Cardiac septum (tissue), 1 donor: ENCODE data around the gene ZCCHC17. TPM values are rescaled to one million over a fixed set of nuclear protein-coding genes. Genes with fewer than 3 reads are reported as not detected.
A peak's percentile ranks its signal among the peaks of the same experiment; 100 is the strongest.

Experiments used
- DNase-seq: peaks from one replicate; pipeline ENCODE4 v3.0.0-alpha.2; 2020; ENCODE audit warnings: low spot score
- intact Hi-C: fragments of 100-400 bp; cut with DNase I; formaldehyde crosslinking; loops from one replicate; pipeline ENCODE4 v1.14.0; 2022
- total RNA-seq: library from RNA; stranded (reverse); fragmentation: NEBNext Ultra II Directional; extraction: Animal tissue kit (Norgen Biotek cat#: 25700); gene quantifications from one replicate; pipeline ENCODE4 v1.2.1, GENCODE V29; 2021
- donor health status: DM: no; HTN: no; CAD: no.

Gene ZCCHC17
- total RNA-seq, 1 donor from 2014 or later = 12.4 TPM

DNA sequence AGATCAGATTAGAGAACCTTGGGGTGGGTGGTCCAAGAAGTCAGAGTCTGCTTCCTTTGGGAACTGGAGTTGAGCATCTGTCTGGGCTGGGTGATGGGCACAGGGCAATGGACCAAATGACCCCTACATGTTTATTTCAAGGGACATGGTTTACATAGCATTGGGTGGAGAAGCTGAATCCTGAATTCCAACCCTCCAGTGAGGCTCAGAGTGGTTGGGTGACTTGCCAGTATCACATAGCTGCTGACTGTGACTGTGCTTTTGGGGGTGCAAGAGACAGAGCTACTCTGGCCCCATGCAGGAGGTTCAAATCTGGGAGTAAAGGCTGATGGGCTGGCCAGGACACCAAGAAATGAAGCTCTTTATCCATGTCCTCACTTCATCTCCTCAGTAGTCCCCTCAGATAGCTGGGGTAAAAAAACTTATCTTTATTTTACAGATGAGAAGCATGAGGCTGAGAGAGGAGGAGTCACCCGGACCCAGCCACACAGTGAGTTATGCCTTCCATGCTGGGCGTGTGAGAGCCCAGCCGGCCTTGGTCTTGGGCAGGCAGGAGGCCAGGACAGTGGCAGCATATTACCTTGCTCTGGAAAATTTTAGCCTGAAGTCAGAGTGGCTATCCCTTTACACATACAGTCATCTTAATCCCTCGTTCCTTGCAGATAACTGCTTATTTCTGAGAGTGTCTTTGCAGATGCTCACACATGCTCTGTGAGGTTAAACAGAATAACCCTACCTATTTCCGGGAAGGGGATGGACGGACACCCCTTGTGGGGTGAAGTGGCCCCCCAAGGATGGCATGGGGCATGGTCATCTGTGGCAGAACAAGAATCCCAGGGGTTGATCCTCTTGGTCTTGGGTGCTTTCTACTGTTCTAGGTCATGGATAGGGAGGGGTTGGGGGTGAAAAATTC lies 113.4 kb downstream of the ZCCHC17 start:
- DNase-seq = no peak
- intact Hi-C loops = no loop called here

DNA sequence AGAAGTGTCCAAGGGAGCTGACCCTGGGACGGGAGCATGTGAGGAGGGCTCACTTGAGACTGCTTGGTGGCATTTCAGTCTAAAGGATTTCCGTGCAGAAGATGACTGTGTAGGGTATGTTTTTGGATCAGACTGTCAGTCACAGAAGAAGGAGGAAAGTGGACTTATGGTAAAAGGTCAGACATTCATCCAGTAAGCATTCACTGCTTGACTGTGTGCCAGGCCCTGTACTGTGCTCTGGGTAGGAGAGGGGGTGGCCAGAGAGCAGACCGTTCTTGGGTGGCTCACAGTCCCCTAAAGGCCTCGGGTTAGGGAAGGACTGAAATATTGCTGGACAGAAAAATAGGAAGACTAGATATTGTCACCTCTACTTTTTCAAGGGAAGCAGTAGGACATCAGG lies 114.0 kb downstream of the ZCCHC17 start:
- intact Hi-C loops = no loop called here
- DNase-seq = no peak

DNA sequence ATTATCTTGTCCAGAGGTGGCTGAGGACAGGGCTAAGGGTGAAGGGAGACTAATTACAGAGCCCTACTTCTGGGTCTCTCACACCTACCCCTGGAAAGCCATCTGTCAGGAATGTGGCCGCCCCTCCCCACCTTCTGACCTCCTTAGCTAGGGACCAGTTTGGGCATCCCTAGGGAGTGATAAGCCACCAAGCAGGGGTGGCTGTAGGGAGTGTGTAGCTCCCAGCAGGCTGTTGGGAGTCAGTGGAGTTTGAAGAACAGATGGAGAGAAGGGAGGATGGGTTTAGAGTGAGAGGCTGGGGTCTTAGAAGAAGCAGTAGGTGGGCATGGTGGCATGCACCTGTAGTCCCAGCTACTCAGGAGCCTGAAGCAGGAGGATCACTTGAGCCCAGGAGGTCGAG lies 115.4 kb downstream of the ZCCHC17 start:
- intact Hi-C loops = no loop called here
- DNase-seq = no peak

DNA sequence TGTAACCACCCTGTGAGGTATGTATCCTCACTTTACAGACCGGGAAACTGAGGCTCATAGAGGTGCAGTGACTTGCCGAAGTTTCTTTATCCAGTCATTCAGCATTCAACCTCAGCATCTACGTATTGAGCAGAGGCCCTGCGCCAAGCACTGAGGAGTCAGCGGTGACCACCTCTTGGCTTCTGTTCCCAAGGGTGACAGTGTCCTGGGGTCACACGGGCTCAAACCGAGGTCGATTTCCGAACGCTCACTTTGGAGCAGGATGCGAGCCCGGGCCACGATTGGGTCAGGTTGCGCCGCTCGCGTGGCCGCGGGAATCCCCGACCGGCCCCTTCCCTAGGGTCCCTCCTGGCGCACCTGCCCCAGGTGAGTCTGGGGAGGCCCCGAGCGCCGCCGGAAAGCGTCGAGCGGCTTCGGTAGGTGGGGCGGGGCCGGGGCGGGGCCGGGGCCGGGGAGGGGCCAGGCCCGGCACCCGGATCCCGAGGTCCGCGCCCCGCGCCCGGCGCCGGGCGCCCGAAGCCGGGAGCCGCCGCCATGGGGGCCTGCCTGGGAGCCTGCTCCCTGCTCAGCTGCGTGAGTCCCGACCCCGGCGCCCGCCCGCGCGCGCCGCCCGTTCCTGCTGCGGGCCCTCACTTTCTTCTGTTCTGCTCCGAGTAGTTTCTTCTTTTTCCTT lies 116.0 kb downstream of the ZCCHC17 start, which contains the start of gene SERINC2:
Gene SERINC2 (plus strand): TSS at position 482 of the 673 bp plus-strand sequence. CDS start 53 bp downstream, at position 535.
- intact Hi-C loops = no loop called here
- no peak for DNase-seq

DNA sequence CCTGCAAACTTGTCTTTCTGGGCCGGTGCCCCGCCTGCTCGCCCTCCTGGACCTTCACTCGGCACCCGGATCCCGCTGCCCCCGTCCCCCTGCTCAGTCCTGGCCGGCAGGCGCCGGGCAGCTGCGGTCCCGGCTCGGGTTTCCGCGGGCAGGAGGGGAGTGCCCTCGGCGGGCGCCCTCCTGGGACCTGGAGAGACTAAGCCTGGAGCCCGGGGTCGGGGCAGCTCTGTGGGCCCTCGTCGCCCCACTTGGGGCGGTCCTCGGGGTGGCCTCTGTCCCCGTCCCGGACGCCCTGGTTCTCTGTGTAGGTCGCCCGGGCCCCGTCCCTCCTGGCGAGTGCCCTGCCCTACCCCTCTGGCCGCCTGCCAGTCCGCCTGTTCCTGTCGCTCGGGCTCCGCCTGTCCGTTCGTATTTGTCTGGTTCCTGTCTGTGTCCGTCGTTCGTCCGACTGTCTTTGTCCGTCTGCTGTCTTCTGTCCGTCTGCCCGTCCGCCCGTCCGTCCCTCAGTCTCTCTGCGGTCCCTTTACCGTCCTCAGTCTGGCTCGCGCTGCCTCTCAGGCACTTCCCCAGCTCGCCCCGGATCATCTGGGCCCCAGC lies 116.7 kb downstream of the ZCCHC17 start:
- intact Hi-C loops = no loop called here
- DNase-seq = peak; percentile 90

Other genes starting within 250 kb of the ZCCHC17 start
- gene PUM1, start 231.3 kb upstream of the ZCCHC17 start, total RNA-seq = 83.7 TPM
- gene NKAIN1, start 57.1 kb upstream of the ZCCHC17 start, total RNA-seq = 0.11 TPM
- 21.6 TPM for gene SNRNP40, start 244 bp upstream of the ZCCHC17 start, total RNA-seq
- 3,048 TPM for gene FABP3, start 76.0 kb downstream of the ZCCHC17 start, total RNA-seq
- 2.8 TPM for gene SERINC2, start 116.2 kb downstream of the ZCCHC17 start, total RNA-seq